Endothelial cell of umbilical vein (primary cell): ENCODE data around the gene PRKAR1A. TPM values are rescaled to one million over a fixed set of nuclear protein-coding genes. Genes with fewer than 3 reads are reported as not detected.

Source experiments
- Bru-seq: library from RNA; stranded (reverse); fragments of 400-500 nt; gene quantifications from one replicate; lab custom pipeline; 2021; lab: Mats Ljungman, UMichigan
- BruChase-seq, 2 experiments: library from RNA; stranded (reverse); fragments of 400-500 nt; gene quantifications; one replicate each; lab custom pipeline; 2021; lab: Mats Ljungman, UMichigan
- BruUV-seq: library from RNA; stranded (reverse); fragments of 400-500 nt; replicated peaks from 2 replicates; lab custom pipeline; 2021; lab: Mats Ljungman, UMichigan
- CTCF ChIA-PET: fragments of 300-600, 350-600 bp; sonication (Branson Sonifier 250); formaldehyde crosslinking; loops from one replicate; lab custom pipeline; 2021; ENCODE audit warnings: antibody characterized with exemption, inconsistent platforms; lab: Charles Lee
- POLR2A ChIA-PET: fragments of 300-600, 350-600 bp; sonication (Branson Sonifier 250); formaldehyde crosslinking; loops from one replicate; lab custom pipeline; 2021; ENCODE audit warnings: antibody characterized with exemption, inconsistent platforms; lab: Charles Lee
- DNase-seq: peaks from one replicate; pipeline ENCODE4 v3.0.0-alpha.2; 2011; ENCODE audit warnings: low read depth, low spot score
- FAIRE-seq: peaks from 2 replicates; lab custom pipeline; 2011; peaks lifted over from hg19 to GRCh38; lab: Jason Lieb, UNC
- H2AFZ ChIP-seq: 2 replicates; pipeline ENCODE4 v1.6.0; 2012; ENCODE audit warnings: low read depth, low read length, control low read depth, inconsistent platforms
- H3K27ac ChIP-seq: 2 replicates; pipeline ENCODE4 v1.5.1; 2011; ENCODE audit warnings: low read depth, mild to moderate bottlenecking, control low read depth, low read length, moderate library complexity; ENCODE audit not compliant: insufficient read depth
- H3K27me3 ChIP-seq, 2 experiments: 2 replicates each; pipeline versions ENCODE4 v1.6.0 to v1.6.1; 2011; ENCODE audit warnings: low read length in 2 of 2, mixed read lengths in 1 of 2; ENCODE audit not compliant: control insufficient read depth in 2 of 2, insufficient read depth in 2 of 2
- H3K36me3 ChIP-seq, 2 experiments: 2 replicates in 1 of 2; 3 replicates in 1 of 2; pipeline ENCODE4 v1.5.1; 2011; ENCODE audit warnings: low read length in 2 of 2, mild to moderate bottlenecking in 1 of 2, moderate library complexity in 1 of 2; ENCODE audit not compliant: control insufficient read depth in 2 of 2, insufficient read depth in 2 of 2; ENCODE audit errors: extremely low read depth in 1 of 2
- H3K4me1 ChIP-seq: 3 replicates; pipeline ENCODE4 v1.5.1; 2011; ENCODE audit warnings: mild to moderate bottlenecking, low read length; ENCODE audit not compliant: control insufficient read depth, insufficient read depth; ENCODE audit errors: extremely low read depth
- H3K4me2 ChIP-seq: 2 replicates; pipeline ENCODE4 v1.6.1; 2011; ENCODE audit warnings: low read length, control low read depth, mixed read lengths; ENCODE audit not compliant: insufficient read depth
- H3K4me3 ChIP-seq, 3 experiments: fragments of 200-600 bp in 1 of 3; sonication (generic), shearing (Covaris generic) in 1 of 3; replicated peaks in 1 of 3; 2 replicates each; pipeline ENCODE4 v1.5.1; 2011 to 2016; ENCODE audit warnings: control low read depth in 3 of 3, low read length in 3 of 3, mild to moderate bottlenecking in 2 of 3, inconsistent platforms in 1 of 3, low read depth in 1 of 3, moderate library complexity in 1 of 3; ENCODE audit not compliant: insufficient read depth in 1 of 3
- H3K79me2 ChIP-seq: 2 replicates; pipeline ENCODE4 v1.6.0; 2012; ENCODE audit warnings: low read length, inconsistent platforms; ENCODE audit not compliant: control insufficient read depth, insufficient read depth
- H3K9ac ChIP-seq: replicated peaks from 2 replicates; pipeline ENCODE3; 2011; ENCODE audit warnings: low read length, control low read depth; ENCODE audit not compliant: insufficient read depth; ENCODE audit errors: extremely low read depth
- H3K9me1 ChIP-seq: replicated peaks from 3 replicates; pipeline ENCODE4 v1.6.0; 2011; ENCODE audit warnings: mild to moderate bottlenecking, low read length; ENCODE audit not compliant: control insufficient read depth, insufficient read depth; ENCODE audit errors: extremely low read depth
- H3K9me3 ChIP-seq: replicated peaks from 2 replicates; pipeline ENCODE4 v1.5.1; 2012; ENCODE audit warnings: low read length, inconsistent platforms; ENCODE audit not compliant: control insufficient read depth, insufficient read depth
- H4K20me1 ChIP-seq: replicated peaks from 2 replicates; pipeline ENCODE3; 2011; ENCODE audit warnings: mild to moderate bottlenecking, low read length; ENCODE audit not compliant: control insufficient read depth, insufficient read depth; ENCODE audit errors: extremely low read depth
- CTCF ChIP-seq, 2 donors: IDR thresholded peaks; 1 replicate in 1 of 2; 2 replicates in 1 of 2; pipeline ENCODE4 v1.5.1; 2011; ENCODE audit warnings: low read length in 2 of 2, mild to moderate bottlenecking in 2 of 2, moderate library complexity in 2 of 2, control low read depth in 1 of 2, inconsistent platforms in 1 of 2, low read depth in 1 of 2; ENCODE audit not compliant: insufficient read depth in 1 of 2; ENCODE audit errors: extremely low read depth in 1 of 2
- EZH2 ChIP-seq: IDR thresholded peaks from 2 replicates; pipeline ENCODE4 v1.6.1; 2012; ENCODE audit warnings: borderline replicate concordance, low read depth, mild to moderate bottlenecking, moderate library complexity, low read length, inconsistent platforms; ENCODE audit not compliant: severe bottlenecking
- FOS ChIP-seq: IDR thresholded peaks from 2 replicates; pipeline ENCODE4 v1.6.1; 2011; ENCODE audit warnings: mild to moderate bottlenecking, low read length, moderate library complexity, borderline replicate concordance; ENCODE audit not compliant: insufficient read depth
- GATA2 ChIP-seq: IDR thresholded peaks from 2 replicates; pipeline ENCODE4 v1.7.0; 2011; ENCODE audit warnings: low read depth, mild to moderate bottlenecking, moderate library complexity, mixed read lengths, low read length; ENCODE audit not compliant: insufficient read length, insufficient read depth
- JUN ChIP-seq: IDR thresholded peaks from 2 replicates; pipeline ENCODE4 v1.6.1; 2011; ENCODE audit warnings: borderline replicate concordance, low read depth; ENCODE audit not compliant: insufficient read length, insufficient read depth
- MYC ChIP-seq: IDR thresholded peaks from one replicate; pipeline ENCODE4 v1.6.1; 2011; ENCODE audit warnings: mild to moderate bottlenecking, low read depth, low read length
- POLR2A ChIP-seq: IDR thresholded peaks from 2 replicates; pipeline ENCODE4 v1.6.1; 2012; ENCODE audit warnings: low read depth, mild to moderate bottlenecking, control low read depth, low read length
- POLR2AphosphoS5 ChIP-seq: IDR thresholded peaks from 2 replicates; pipeline ENCODE4 v1.6.1; 2012; ENCODE audit warnings: low read depth, mild to moderate bottlenecking, control low read depth, low read length, moderate library complexity; ENCODE audit not compliant: insufficient read depth
- dilution Hi-C: fragments of 300-500 bp; cut with MboI; formaldehyde crosslinking; loops from one replicate; pipeline ENCODE4 v1.15.0; 2019; ENCODE audit warnings: low sequenced_read_pairs; ENCODE audit not compliant: extremely low pct_ligation_motif_present
- intact Hi-C: fragments of 100-400 bp; cut with micrococcal nuclease; formaldehyde crosslinking; loops from one replicate; pipeline ENCODE4 v1.10.0; 2022
- long read RNA-seq: library from polyadenylated mRNA; stranded (forward); transcript quantifications from one replicate; pipeline ENCODE4 v2.0.0, GENCODE V29; 2021
- polyA minus RNA-seq, 3 experiments: library from RNA; depleted of rRNA, polyadenylated mRNA; stranded (reverse); fragments of >200 nt; gene quantifications; 1 replicate in 1 of 3; 2 replicates in 2 of 3; pipeline ENCODE4 v1.2.3, GENCODE V29; 2011
- polyA plus RNA-seq, 4 experiments: library from polyadenylated mRNA; depleted of rRNA in 3 of 4; stranded (reverse) in 3 of 4; unstranded in 1 of 4; fragments of >200 nt; gene quantifications; 2 replicates each; pipeline versions ENCODE4 v1.2.1 to v1.2.3, GENCODE V29; 2011 to 2012; ENCODE audit warnings: missing spikeins in 1 of 4
- total RNA-seq: library from RNA; stranded (reverse); gene quantifications from 2 replicates; pipeline ENCODE4 v1.2.3, GENCODE V29; 2021
- TF ChIP-seq, protein P1 (sequence below): IDR thresholded peaks from 2 replicates; pipeline ENCODE4 v1.6.1; 2011; ENCODE audit not compliant: insufficient read depth, insufficient read length

The PRKAR1A gene
- total RNA-seq (238 and 257 TPM in 2 replicates), polyA plus RNA-seq (72.9 and 92.0 TPM in 2 replicates), polyA minus RNA-seq (340 and 428 TPM in 2 replicates), Bru-seq, nascent RNA (percentile 94 among the genes with signal in this experiment), BruChase-seq, experiment 1, labeled RNA remaining after a 6-hour chase (percentile 98 among the genes with signal in this experiment), BruChase-seq, experiment 2, labeled RNA remaining after a 2-hour chase (percentile 94 among the genes with signal in this experiment)
- polyA plus RNA-seq (2011; cell fraction: cytosol; rRNA removed) = 95.9 and 100.0 TPM in 2 replicates
- 123 and 157 TPM in 2 replicates for polyA plus RNA-seq (2011; cell fraction: nucleus; rRNA removed)
- 166 and 194 TPM in 2 replicates for polyA plus RNA-seq (2012)
- 163 TPM for polyA minus RNA-seq (2011; cell fraction: cytosol; rRNA and poly(A)+ RNA removed)
- polyA minus RNA-seq (2011; cell fraction: nucleus; rRNA and poly(A)+ RNA removed) = 240 and 318 TPM in 2 replicates
- long read RNA-seq, full-length matches to known transcripts = 556 of 650 reads
- long read RNA-seq, partial matches to known transcripts = 44 of 650 reads
- long read RNA-seq, other reads (novel, unspliced or antisense) = 50 of 650 reads

DNA sequence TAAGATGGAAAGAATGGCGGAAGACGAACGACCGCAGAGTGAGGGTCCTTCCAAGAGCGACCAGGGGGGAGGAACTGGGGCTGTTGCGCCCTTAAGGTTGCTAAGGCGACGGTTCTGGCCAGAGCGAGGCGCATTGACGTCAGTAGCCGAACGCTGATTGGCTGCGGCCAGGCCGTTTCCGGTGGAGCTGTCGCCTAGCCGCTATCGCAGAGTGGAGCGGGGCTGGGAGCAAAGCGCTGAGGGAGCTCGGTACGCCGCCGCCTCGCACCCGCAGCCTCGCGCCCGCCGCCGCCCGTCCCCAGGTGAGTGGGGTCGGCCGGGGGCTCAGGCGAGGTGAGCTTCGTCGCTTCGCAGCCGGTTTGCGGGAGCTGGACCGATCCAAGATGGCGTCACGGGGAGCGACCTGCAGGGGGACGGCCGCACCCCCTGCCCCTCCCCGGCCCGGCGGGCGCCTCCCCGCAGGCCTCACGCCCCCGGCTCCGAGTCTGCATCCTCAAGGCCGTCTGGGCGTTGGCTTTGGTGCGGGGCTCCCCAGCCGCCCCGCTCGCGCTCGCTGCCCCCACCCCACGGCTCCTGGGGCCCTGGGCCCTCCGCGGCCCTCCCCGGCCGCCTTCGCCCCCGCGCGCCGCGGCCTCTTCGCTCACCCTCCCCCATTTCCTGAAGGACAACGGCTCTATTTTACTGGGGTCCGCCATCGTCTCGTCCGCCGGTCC is at the start of gene PRKAR1A:
TSS of gene PRKAR1A (plus strand) at position 184 of the 713 bp plus-strand sequence. CDS start 2,970 bp downstream, outside the sequence.
- Histone ChIP-seq H3K9ac (peak within 1 kb of the TSS; percentile 97), H3K27me3 (no peaks in the 10 kb centered on the region), H4K20me1 (peaks cover 3% of the 10 kb centered on the region), H3K9me3 (no peaks in the 10 kb centered on the region), H3K4me2 (peak within 1 kb of the TSS; percentile 98), H3K27ac (peak within 1 kb of the TSS; percentile 86), H3K79me2 (peaks cover 46% of the 10 kb centered on the region), H3K4me3 (peak within 1 kb of the TSS; percentile 61 to 84 (median 83)), H3K4me1 (peaks cover 18% of the 10 kb centered on the region), H2AFZ (peak within 1 kb of the TSS; percentile 86), H3K9me1 (no peaks in the 10 kb centered on the region), H3K36me3 (peaks cover 3% of the 10 kb centered on the region in 2 experiments)
- FAIRE-seq (peak; percentile 75), DNase-seq (peak; percentile 95)
- BruUV-seq = no TSS peak
- TF ChIP-seq JUN (no peak), POLR2AphosphoS5 (peak; percentile 88), CTCF (IDR thresholded peaks at IDR 0.05; ENCODE audit: extremely low read depth in 1 of 2, insufficient read depth in 1 of 2, low read depth in 1 of 2, low read length in 2 of 2) (no peak), MYC (no peak), FOS (no peak), POLR2A (peak; percentile 92), EZH2 (no peak), GATA2 (no peak)
- TF ChIP-seq, protein P1, sequence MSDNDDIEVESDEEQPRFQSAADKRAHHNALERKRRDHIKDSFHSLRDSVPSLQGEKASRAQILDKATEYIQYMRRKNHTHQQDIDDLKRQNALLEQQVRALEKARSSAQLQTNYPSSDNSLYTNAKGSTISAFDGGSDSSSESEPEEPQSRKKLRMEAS = peak; percentile 8
- ChIA-PET POLR2A (no interaction called here), CTCF (interaction anchor here (0.6 to 0.7 kb wide), 2 partner anchors 29 to 37 kb away, joined by 3 read pairs; no protein-coding TSS in a partner anchor)
- intact Hi-C loops = loop anchor here (5.0 kb wide), 1 partner anchor 255 kb away; no protein-coding TSS in a partner anchor
- dilution Hi-C loops = no loop called here
